Brain microvascular endothelial cell (primary cell): ENCODE results near the gene ZNHIT2.

Experiments used
- DNase-seq: peaks from one replicate; pipeline ENCODE4 v3.0.0-alpha.2; 2020
- H3K27ac ChIP-seq: fragments of 250-450 bp; sonication (Bioruptor Pico); 2 replicates; pipeline ENCODE4 v1.5.1; 2020; ENCODE audit warnings: mild to moderate bottlenecking, moderate library complexity
- H3K27me3 ChIP-seq: fragments of 250-450 bp; sonication (Bioruptor Pico); replicated peaks from 2 replicates; pipeline ENCODE4 v1.5.1; 2020; ENCODE audit warnings: mild to moderate bottlenecking
- H3K36me3 ChIP-seq: fragments of 250-450 bp; sonication (Bioruptor Pico); replicated peaks from 2 replicates; pipeline ENCODE4 v1.5.1; 2020; ENCODE audit warnings: mild to moderate bottlenecking
- H3K4me3 ChIP-seq: 2 replicates; pipeline ENCODE4 v1.5.1; 2011; ENCODE audit warnings: low read depth, mild to moderate bottlenecking, control low read depth, low read length, moderate library complexity
- in situ Hi-C: cut with HindIII; loops from 2 replicates; pipeline ENCODE4 v1.10.0; 2017; ENCODE audit warnings: low sequenced_read_pairs, low pct_ligation_motif_present
- TF ChIP-seq, protein P1 (sequence below): IDR thresholded peaks from 2 replicates; pipeline ENCODE4 v1.5.1; 2011; ENCODE audit warnings: low read depth, mild to moderate bottlenecking, moderate library complexity, low read length, control low read depth, inconsistent platforms; ENCODE audit errors: missing control alignments

Gene ZNHIT2

GRCh38 chr11:65132238-65132987, 14.9 kb upstream of the ZNHIT2 start:
- Histone ChIP-seq H3K27ac (no peak overlapping the region), H3K4me3 (no peak overlapping the region), H3K27me3 (no peaks in the 10 kb centered on the region), H3K36me3 (peaks cover 52% of the 10 kb centered on the region)
- in situ Hi-C loops = no loop called here
- TF ChIP-seq, protein P1, sequence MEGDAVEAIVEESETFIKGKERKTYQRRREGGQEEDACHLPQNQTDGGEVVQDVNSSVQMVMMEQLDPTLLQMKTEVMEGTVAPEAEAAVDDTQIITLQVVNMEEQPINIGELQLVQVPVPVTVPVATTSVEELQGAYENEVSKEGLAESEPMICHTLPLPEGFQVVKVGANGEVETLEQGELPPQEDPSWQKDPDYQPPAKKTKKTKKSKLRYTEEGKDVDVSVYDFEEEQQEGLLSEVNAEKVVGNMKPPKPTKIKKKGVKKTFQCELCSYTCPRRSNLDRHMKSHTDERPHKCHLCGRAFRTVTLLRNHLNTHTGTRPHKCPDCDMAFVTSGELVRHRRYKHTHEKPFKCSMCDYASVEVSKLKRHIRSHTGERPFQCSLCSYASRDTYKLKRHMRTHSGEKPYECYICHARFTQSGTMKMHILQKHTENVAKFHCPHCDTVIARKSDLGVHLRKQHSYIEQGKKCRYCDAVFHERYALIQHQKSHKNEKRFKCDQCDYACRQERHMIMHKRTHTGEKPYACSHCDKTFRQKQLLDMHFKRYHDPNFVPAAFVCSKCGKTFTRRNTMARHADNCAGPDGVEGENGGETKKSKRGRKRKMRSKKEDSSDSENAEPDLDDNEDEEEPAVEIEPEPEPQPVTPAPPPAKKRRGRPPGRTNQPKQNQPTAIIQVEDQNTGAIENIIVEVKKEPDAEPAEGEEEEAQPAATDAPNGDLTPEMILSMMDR = no peak
- DNase-seq = no peak

DNA sequence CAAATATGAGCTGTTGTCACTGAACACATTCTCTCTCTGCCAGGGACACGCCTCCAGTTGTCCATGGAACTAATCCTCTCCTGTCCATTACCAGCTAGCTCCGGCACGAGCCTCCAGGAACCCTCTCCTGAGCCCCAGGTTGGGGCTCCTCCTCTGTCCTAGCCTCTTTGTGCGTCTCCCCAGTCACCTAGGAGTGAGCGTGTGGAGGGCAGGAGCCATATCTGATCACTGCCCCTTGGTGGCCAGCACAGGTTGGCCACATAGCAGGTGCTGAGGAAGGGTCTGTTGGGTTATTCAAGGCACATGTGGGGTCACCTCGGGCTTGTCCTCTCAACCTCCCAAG, 14.4 kb upstream of the ZNHIT2 start:
- TF ChIP-seq, protein P1 = no peak
- H3K27me3 ChIP-seq = no peaks in the 10 kb centered on the region
- no peak for DNase-seq
- in situ Hi-C loops = no loop called here
- H3K36me3 ChIP-seq = peaks cover 56% of the 10 kb centered on the region
- H3K4me3 ChIP-seq = no peak overlapping the region
- H3K27ac ChIP-seq = no peak overlapping the region

- in situ Hi-C loops = no loop called here
- TF ChIP-seq, protein P1 = no peak
- Histone ChIP-seq H3K36me3 (peaks cover 61% of the 10 kb centered on the region), H3K4me3 (no peak overlapping the region), H3K27ac (no peak overlapping the region), H3K27me3 (no peaks in the 10 kb centered on the region)
- DNase-seq = no peak
Observed at GRCh38 chr11:65131417-65131776, 13.9 kb upstream of the ZNHIT2 start.

GRCh38 chr11:65130631-65131416, 13.3 kb upstream of the ZNHIT2 start:
- H3K27ac ChIP-seq = no peak overlapping the region
- no peak for DNase-seq
- TF ChIP-seq, protein P1 = no peak
- peaks cover 66% of the 10 kb centered on the region for H3K36me3 ChIP-seq
- no peaks in the 10 kb centered on the region for H3K27me3 ChIP-seq
- in situ Hi-C loops = no loop called here
- H3K4me3 ChIP-seq = no peak overlapping the region

- no peak for DNase-seq
- no peak overlapping the region for H3K4me3 ChIP-seq
- no peaks in the 10 kb centered on the region for H3K27me3 ChIP-seq
- H3K27ac ChIP-seq = no peak overlapping the region
- peaks cover 73% of the 10 kb centered on the region for H3K36me3 ChIP-seq
- TF ChIP-seq, protein P1 = no peak
- in situ Hi-C loops = no loop called here
Observed at GRCh38 chr11:65129649-65130441, 12.3 kb upstream of the ZNHIT2 start.
